GM12872 (cell line): ENCODE data around the gene KIAA0753.

Experiments used
- TF ChIP-seq, protein P1 (sequence below): IDR thresholded peaks from 3 replicates; pipeline ENCODE4 v1.5.1; 2011; ENCODE audit warnings: low read depth, mild to moderate bottlenecking, low read length, moderate library complexity; ENCODE audit not compliant: insufficient read depth

The KIAA0753 gene

DNA sequence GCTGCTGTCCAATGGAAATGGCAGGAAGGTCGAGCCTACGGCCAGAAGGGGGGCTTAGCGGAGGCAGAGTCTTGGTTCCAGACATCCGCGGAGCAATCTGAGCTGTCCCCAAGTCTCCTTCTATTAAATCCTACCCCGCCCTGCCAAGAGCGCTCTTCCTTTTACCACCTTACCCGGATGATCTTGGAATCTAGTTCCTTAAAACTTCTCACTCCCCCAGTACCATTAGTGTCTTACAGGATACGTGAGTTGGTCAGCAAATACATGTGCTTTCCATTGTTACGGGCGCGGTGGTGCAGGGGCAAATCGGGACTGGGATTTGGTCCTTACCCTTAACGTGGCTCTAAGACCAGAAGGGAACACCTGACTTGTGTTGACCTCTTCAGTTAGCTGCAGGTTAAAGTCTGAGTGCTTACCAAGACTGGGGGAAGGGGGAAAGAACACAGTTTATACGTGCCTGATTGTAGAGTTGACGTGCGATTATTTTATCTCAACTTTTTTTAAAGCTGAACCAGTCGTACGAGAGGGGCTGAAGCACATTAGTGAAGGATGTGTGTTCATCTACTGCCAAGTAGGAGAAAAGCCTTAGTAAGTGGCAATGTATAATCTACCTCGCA lies 844 bp upstream of the KIAA0753 start:
- TF ChIP-seq, protein P1, sequence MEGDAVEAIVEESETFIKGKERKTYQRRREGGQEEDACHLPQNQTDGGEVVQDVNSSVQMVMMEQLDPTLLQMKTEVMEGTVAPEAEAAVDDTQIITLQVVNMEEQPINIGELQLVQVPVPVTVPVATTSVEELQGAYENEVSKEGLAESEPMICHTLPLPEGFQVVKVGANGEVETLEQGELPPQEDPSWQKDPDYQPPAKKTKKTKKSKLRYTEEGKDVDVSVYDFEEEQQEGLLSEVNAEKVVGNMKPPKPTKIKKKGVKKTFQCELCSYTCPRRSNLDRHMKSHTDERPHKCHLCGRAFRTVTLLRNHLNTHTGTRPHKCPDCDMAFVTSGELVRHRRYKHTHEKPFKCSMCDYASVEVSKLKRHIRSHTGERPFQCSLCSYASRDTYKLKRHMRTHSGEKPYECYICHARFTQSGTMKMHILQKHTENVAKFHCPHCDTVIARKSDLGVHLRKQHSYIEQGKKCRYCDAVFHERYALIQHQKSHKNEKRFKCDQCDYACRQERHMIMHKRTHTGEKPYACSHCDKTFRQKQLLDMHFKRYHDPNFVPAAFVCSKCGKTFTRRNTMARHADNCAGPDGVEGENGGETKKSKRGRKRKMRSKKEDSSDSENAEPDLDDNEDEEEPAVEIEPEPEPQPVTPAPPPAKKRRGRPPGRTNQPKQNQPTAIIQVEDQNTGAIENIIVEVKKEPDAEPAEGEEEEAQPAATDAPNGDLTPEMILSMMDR, result no peak

DNA sequence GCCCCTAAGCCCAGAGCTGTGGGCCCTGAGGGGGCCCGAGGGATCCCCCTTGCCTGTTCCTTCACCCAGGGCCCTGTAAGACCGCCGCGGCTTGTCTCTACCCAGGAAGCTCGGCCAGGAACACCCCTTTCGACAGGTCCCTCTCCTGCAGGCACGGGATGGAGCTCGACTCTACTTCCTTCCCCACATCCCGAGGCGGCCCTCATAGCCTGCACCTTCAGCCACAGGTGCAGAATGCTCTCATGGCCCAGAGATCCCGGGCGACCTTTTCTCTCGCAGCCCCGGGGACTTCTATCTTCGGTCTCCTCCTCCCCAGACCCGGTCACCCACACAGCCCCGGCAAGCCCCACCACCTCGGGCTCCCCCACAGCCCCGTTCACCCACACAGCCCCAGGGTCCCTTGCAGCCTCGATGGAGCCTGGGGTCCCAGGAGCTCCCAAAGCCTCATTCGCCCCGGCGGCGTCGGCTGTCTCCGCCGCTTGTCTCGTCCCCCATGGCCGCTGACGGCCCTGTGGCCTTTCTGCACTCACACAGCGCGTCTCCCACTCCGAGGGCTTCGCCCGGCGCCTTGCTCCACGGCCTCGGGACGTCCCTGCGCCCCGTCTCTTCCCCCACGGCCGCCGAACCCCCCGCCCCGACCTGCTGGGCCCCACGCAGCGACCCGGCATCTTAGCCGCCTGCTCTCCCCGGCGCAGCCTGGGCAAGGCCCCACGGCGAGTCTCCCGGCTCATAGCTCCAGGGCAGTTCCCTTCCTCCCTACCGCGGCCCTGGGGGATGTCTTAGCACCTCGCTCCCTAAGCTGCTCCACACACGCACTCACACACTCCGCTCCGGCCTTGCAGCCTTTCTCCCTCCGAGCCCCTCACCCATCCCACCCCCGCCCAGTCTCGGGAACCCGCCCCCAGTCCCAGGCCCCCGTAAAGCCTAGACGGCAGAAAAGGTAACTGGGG lies 650 bp downstream of the KIAA0753 start:
- TF ChIP-seq, protein P1, result no peak

DNA sequence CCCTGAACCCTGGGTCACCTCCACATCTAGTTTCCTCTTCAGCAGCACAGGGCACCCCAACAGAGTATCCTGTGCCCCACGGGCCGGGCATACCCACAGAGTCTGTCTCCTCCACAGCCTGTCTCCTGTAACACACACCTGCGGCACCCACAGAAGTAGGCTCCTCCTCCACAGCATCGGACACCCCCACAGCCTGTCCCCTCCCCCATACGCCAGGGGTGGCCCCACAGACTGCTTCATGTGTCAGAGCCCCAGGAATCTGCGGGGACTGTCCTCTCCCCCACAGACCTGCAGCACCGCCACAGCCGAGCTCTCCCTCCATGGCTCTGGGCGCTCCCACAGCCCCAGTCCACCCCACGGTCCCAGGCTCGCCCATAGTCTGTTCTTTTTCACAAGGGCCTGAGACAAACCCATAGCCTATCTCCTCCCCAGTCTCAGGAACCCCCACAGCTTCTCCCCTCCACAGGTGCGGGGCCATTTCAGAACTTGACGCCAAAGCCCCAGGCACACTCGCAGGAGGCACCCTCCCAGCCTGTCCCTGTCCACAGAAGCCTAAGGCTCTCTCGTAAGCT lies 1.4 kb downstream of the KIAA0753 start:
- TF ChIP-seq, protein P1, result no peak

DNA sequence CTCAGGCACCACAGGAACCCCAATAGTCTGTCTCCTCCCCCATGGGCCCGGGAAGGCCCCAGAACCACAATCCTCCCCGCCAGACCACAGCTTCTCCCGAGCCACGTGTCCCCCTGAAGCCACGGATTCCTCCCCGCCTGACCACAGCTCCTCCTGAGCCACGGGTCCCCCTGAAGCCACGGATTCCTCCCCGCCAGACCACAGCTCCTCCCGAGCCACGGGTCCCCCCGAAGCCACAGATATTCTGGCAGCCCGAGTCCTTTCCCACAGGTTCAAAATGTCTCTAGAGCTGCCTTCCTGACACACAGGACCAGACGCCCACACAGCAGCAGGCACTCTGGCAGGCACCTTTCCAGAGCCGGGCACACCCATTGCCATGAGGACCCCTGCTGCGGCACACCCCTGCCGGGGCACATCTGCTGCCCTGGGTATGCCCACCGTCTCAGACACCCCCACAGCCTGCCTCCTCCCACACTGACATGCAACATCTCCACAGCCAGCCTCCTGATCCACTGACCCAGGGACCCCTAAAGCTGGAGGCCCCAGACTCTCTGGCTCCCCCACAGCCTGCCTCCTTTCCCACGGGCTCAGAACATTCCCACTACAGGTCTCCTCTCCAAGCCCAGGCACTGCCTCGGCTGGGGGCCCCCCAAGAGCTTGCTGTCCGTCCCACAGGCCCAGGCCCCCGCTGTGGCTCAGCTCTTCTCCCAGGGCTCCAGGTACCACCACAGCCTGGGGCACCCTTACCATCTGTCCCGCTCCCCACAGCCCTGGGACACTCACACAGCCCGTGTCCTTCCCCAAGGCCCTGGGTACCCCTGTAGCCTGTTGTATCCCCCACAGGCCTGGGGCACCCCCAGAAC lies 2.2 kb downstream of the KIAA0753 start:
- TF ChIP-seq, protein P1, result no peak

DNA sequence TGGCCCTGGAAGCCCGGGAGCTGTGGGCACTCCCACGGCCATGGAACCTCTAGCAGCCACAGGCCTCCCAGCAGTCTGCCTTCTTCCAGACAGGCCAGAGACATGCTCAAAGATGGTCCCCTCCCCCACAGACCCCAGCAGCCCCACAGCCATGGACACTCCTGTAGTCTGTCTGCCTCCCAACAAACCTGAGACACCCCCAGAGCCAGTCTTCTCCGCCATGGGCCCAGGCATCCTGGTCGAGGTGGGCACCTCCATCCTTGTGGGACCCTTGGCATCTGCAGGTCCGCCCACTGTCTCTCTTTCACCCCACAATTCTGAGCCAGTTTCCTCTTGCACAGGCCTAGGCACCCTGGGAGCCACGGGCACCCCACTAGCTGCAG lies 3.1 kb downstream of the KIAA0753 start:
- TF ChIP-seq, protein P1, result no peak

DNA sequence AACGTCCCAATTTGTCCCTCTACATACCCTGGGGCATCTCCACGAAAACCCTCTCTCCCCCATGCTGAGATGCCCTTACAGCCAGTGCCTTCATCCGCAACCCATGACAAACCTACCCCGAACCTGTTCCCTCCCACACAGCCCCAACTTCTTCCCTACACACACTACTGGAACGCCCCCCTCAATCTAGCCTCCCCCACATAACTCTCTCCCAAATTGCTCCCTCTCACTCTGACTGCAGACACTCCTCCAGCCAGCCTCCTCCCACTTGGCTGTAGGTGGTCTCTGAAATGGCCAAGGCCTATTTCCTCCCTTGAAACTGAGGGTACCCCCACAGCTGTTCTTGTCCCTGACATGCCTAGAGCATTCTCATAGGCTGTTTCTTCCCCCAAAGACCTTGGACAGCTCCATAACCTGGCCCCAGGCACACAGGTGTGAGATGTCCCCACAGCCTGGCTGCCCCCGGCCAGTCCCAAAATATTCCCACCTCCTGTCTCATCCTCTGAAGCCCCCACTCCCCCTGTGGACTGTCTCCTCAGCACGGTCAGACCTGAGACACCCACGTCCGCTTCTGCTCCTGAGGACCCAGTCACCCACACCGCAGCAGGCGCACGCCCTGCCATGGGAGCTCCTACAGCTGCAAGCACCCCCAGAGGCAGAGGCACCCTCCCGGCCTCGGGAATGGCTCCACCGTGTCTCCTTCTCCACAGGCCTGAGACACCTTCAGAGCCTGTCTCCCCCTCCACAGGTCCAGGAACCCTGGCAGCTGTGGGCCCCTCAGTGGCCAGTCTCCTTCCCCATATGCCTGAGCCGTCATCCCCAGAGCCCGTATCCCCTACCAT lies 3.7 kb downstream of the KIAA0753 start:
- TF ChIP-seq, protein P1, result no peak
